ACC112 (cell line): ENCODE measurements around the gene GNPTAB.
A peak's percentile ranks its signal among the peaks of the same experiment; 100 is the strongest.

ENCODE experiments used
- H2AFZ ChIP-seq: fragments of 200-600 bp; sonication (generic); one replicate; pipeline ENCODE4 v1.6.0; 2017; ENCODE audit warnings: antibody characterized with exemption, low read length; ENCODE audit not compliant: unreplicated experiment
- H3K27ac ChIP-seq: fragments of 200-600 bp; sonication (generic); 2 replicates; pipeline ENCODE4 v1.5.1; 2014; ENCODE audit warnings: low read depth, mild to moderate bottlenecking, antibody characterized with exemption, low read length, moderate library complexity
- H3K27me3 ChIP-seq: fragments of 200-600 bp; sonication (generic); 2 replicates; pipeline ENCODE4 v1.6.1; 2014; ENCODE audit warnings: mild to moderate bottlenecking, antibody characterized with exemption, low read length, moderate library complexity, mixed read lengths; ENCODE audit not compliant: insufficient read depth
- H3K36me3 ChIP-seq: fragments of 200-600 bp; sonication (generic); 2 replicates; pipeline ENCODE4 v1.6.1; 2016; ENCODE audit warnings: mild to moderate bottlenecking, antibody characterized with exemption, low read length, moderate library complexity, mixed read lengths; ENCODE audit not compliant: insufficient read depth
- H3K4me1 ChIP-seq: fragments of 200-600 bp; sonication (generic); one replicate; pipeline ENCODE4 v1.6.1; 2016; ENCODE audit warnings: low read length, mixed read lengths; ENCODE audit not compliant: insufficient read depth, unreplicated experiment, control insufficient read depth
- H3K4me3 ChIP-seq: fragments of 200-600 bp; sonication (generic); 2 replicates; pipeline ENCODE4 v1.5.1; 2014; ENCODE audit warnings: mild to moderate bottlenecking, low read depth, low read length
- H3K79me2 ChIP-seq: fragments of 200-600 bp; sonication (generic); one replicate; pipeline ENCODE4 v1.6.0; 2016; ENCODE audit warnings: low read length; ENCODE audit not compliant: control insufficient read depth, unreplicated experiment, insufficient read depth

Gene GNPTAB

GRCh38 chr12:101713930-101714329, 116.8 kb downstream of the GNPTAB start:
- Histone ChIP-seq H2AFZ (no peak overlapping the region), H3K36me3 (no peaks in the 10 kb centered on the region), H3K4me3 (no peak overlapping the region), H3K79me2 (no peaks in the 10 kb centered on the region), H3K4me1 (no peaks in the 10 kb centered on the region), H3K27ac (no peak overlapping the region), H3K27me3 (no peaks in the 10 kb centered on the region)

DNA sequence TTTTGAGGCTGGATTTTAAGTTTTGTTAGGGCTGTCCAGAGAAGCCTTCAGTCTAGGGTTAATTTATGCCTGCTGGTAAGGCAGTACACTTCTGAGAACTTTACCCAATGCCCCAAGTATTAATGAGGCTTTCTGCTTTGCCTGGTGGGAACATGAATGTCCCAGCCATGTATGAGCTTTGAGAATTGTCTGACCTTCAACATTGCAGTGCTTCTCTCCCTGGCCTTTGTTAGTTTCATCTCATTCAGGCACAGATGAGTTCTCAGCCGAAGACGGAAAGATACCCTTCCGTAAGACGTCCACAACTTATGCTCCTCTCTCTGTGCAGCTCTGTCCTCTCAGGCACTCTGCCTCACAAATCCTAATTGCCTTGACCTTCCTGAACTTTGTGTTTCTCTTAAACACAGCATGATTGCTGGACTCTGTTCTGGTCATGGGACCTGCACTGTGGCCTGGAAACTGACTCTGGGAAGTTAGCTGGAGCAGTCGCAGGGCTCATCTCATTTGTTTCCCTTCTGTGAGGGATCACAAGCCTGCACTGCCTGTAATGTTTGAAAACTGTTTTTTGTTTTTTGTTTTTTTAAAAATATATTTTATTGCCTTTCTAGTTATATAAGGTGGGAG, 117.6 kb downstream of the GNPTAB start:
- Histone ChIP-seq H3K4me1 (no peaks in the 10 kb centered on the region), H3K4me3 (no peak overlapping the region), H2AFZ (no peak overlapping the region), H3K79me2 (no peaks in the 10 kb centered on the region), H3K36me3 (no peaks in the 10 kb centered on the region), H3K27me3 (no peaks in the 10 kb centered on the region), H3K27ac (no peak overlapping the region)

DNA sequence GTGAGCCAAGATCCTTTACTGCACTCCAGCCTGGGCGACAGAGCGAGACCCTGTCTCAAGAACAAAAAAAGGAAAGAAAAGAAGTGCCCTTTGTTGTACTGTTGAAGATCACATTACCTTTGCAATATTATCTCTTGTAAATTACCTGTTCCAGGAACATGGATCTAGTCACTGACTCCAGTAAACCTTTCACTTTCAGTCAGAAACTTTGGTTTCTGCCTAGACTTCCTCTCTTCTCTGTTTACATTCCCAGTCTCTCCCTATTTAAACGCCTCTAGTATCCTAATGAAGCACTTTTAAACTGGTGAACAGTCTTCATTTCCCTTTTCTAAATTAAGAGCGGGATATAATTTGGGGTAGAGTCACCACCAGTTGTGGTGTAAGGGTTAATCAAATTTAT, 120.5 kb downstream of the GNPTAB start:
- Histone ChIP-seq H3K27ac (no peak overlapping the region), H3K79me2 (peaks cover 3% of the 10 kb centered on the region), H3K4me3 (no peak overlapping the region), H3K36me3 (no peaks in the 10 kb centered on the region), H3K27me3 (no peaks in the 10 kb centered on the region), H2AFZ (no peak overlapping the region), H3K4me1 (no peaks in the 10 kb centered on the region)

DNA sequence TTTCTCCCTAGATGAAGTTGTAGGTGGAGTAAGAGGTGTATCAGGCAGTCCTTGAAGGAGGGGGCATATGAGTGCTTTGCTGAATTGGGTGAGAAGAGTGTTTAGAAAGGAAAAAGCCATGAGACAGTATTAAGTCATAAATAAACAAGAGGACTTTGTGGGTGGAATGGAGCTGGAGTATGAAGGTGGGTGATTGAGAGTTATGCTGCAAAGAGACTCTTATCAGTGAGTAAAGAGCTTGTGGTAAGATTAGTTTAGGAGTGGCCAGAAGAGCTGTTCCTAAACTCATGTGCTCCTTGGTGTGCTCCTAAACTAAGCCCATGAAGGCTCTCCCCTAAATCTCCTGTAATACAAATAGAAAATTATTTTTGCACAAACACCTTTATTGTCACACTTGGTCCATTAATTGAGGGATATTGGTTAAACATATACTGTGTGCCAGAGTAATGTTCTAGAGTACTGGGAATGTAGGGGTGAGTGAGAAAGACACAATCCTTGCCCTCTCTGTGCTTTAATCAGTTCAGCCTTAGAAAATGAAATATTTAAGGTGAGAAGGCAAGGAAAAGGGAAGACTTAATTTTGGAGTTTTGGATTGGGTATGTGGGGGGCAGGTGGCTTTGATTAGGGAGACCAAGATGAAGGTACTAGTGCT, 123.5 kb downstream of the GNPTAB start:
- Histone ChIP-seq H3K4me1 (no peaks in the 10 kb centered on the region), H3K4me3 (no peak overlapping the region), H3K79me2 (peaks cover 14% of the 10 kb centered on the region), H3K27ac (no peak overlapping the region), H3K36me3 (no peaks in the 10 kb centered on the region), H2AFZ (no peak overlapping the region), H3K27me3 (no peaks in the 10 kb centered on the region)

DNA sequence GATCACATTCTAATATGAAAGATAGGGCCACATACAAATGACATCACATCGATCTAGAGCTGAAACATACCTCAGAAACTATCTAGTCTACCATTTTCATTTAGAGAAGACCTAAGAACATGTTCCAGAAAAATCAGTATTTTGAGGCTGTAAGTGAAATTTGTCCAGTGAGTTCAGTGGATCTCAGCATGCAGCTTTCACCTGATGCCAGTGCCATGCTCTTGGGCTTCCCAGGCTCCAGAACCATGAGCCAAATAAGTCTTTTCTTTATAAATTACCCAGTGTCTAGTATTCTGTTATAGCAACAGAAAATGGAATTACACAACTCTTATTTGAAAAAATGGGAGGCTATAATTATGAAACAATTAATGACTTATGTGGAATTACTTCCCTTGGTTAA, 124.4 kb downstream of the GNPTAB start:
- no peaks in the 10 kb centered on the region for H3K27me3 ChIP-seq
- H3K4me1 ChIP-seq: no peaks in the 10 kb centered on the region
- H3K4me3 ChIP-seq: no peak overlapping the region
- H3K79me2 ChIP-seq: peaks cover 20% of the 10 kb centered on the region
- no peak overlapping the region for H2AFZ ChIP-seq
- no peak overlapping the region for H3K27ac ChIP-seq
- H3K36me3 ChIP-seq: no peaks in the 10 kb centered on the region

- Histone ChIP-seq H3K27me3 (no peaks in the 10 kb centered on the region), H3K4me1 (peaks cover 4% of the 10 kb centered on the region), H3K79me2 (peaks cover 41% of the 10 kb centered on the region), H3K4me3 (no peak overlapping the region), H3K27ac (no peak overlapping the region), H3K36me3 (no peaks in the 10 kb centered on the region), H2AFZ (no peak overlapping the region)
These were observed 127.3 kb downstream of the GNPTAB start for GRCh38 chr12:101703487-101703886.

GRCh38 chr12:101700299-101700820, 130.4 kb downstream of the GNPTAB start:
- H2AFZ ChIP-seq: no peak overlapping the region
- H3K27me3 ChIP-seq: no peaks in the 10 kb centered on the region
- H3K4me3 ChIP-seq: no peak overlapping the region
- H3K36me3 ChIP-seq: no peaks in the 10 kb centered on the region
- peaks cover 4% of the 10 kb centered on the region for H3K4me1 ChIP-seq
- peaks cover 44% of the 10 kb centered on the region for H3K79me2 ChIP-seq
- H3K27ac ChIP-seq: no peak overlapping the region

GRCh38 chr12:101698800-101699347, 131.9 kb downstream of the GNPTAB start:
- peaks cover 43% of the 10 kb centered on the region for H3K79me2 ChIP-seq
- peaks cover 4% of the 10 kb centered on the region for H3K4me1 ChIP-seq
- no peak overlapping the region for H3K27ac ChIP-seq
- H3K27me3 ChIP-seq: no peaks in the 10 kb centered on the region
- no peaks in the 10 kb centered on the region for H3K36me3 ChIP-seq
- H3K4me3 ChIP-seq: peak overlapping the region; percentile 92
- peak overlapping the region; percentile 97 for H2AFZ ChIP-seq

DNA sequence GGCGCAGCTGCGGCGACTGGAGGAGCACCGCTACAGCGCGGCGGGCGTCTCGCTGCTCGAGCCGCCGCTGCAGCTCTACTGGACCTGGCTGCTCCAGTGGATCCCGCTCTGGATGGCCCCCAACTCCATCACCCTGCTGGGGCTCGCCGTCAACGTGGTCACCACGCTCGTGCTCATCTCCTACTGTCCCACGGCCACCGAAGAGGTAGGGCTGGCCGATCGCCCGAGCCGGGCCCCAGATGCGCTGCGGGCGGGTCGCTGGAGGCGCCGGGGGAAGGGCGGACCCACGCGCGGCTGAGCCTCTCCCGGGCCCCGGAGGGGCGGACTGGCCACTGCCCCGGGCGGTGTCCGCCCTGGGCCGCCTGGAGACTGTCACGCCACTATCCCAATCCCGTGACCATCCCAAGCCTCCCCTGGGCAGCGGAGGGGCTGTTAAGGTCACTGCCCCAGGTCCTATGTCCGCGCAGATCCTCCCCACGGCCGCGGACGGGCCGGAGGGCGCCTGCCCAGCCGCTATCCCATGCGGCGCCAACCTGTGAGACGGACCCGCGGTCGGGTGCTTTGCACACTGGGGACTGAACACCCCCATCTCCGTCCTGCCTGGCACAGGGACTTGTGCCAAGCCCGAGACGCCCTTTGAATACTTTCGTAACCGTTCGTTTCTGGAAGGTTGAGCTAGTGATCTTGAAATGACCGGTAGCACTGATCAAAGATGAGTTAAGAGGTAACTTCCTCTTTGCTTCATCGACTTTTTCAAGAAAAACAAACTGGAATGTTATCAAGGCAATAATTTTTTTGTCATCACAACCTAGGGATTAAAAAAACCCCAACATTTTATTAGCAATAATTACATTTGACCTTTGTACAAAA, 132.6 kb downstream of the GNPTAB start:
- H2AFZ ChIP-seq: peak overlapping the region; percentile 97
- H3K4me3 ChIP-seq: peak overlapping the region; percentile 92
- H3K27ac ChIP-seq: peak overlapping the region; percentile 17; the same call in 1 of the 2 replicates
- H3K27me3 ChIP-seq: no peaks in the 10 kb centered on the region
- peaks cover 4% of the 10 kb centered on the region for H3K4me1 ChIP-seq
- H3K36me3 ChIP-seq: no peaks in the 10 kb centered on the region
- H3K79me2 ChIP-seq: peaks cover 39% of the 10 kb centered on the region

DNA sequence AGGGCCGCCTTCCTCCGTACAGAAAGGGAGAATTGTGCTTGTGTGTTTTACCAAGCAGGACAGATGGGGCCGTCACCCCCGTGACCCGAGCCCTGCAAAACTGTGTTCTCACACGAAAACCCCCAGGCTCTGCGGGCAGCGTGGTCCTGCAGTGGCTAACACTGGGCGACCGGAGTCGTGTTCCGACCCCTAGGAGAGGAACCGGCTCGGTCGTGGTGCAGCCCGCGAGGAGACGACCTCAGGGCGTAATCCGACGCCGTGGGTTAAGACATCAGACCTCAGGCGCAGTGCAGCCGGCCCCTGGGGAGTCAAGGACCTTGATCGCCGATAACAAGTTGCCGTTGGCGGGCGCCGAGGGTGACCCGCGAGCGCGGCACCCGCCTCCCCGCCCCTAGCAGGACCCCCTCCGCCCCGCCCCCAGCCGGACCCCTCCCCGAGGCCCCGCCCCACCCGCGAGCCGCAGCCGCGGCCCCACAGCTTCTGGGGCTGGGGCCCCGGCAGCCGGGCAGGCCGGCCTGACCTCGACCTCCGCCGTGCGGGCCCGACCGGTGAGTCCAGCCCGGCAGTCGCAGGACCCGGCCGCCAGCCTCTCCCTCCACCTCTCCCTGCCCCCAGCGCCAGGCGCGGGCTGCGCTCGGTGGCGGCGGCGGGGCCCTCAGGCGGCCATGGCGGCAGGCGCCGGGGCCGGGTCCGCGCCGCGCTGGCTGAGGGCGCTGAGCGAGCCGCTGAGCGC, 133.4 kb downstream of the GNPTAB start, which contains the start of gene CHPT1:
CHPT1 (plus strand) TSS at position 444 of the 733 bp plus-strand sequence; CDS start at position 666, 222 bp downstream.
- H3K4me3 ChIP-seq: peak within 1 kb of the TSS; percentile 92
- peaks cover 4% of the 10 kb centered on the region for H3K4me1 ChIP-seq
- peak within 1 kb of the TSS; percentile 17; the same call in 1 of the 2 replicates for H3K27ac ChIP-seq
- no peaks in the 10 kb centered on the region for H3K36me3 ChIP-seq
- H3K27me3 ChIP-seq: no peaks in the 10 kb centered on the region
- peak within 1 kb of the TSS; percentile 97 for H2AFZ ChIP-seq
- H3K79me2 ChIP-seq: peaks cover 32% of the 10 kb centered on the region
